ENCODE measurements around the gene TFAP2B.
A peak's percentile ranks its signal among the peaks of the same experiment; 100 is the strongest.

TFAP2B gene

DNA sequence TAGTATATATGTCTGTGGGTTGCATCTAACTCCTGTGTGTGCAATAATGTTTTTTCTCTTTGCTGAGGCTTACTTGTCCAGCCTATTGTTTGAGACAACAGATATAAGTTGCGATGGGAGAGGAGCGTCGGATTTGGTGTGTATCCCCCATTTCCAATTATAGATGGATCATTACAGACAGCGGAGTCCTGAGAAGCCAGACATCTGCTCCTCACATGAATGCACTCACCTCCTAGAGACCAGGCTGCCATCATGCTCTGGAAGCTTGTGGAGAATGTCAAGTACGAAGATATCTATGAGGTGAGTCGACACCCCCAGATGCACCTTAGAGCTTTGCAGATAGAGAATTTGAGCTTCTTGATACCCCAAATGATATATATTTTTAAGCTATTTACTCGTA, at the start of gene TFAP2B:
Gene TFAP2B, plus strand, starts transcription at position 199 of the 400 bp plus-strand sequence. Its CDS starts 21 bp downstream, at position 220.
- DNase-seq: no peak

DNA sequence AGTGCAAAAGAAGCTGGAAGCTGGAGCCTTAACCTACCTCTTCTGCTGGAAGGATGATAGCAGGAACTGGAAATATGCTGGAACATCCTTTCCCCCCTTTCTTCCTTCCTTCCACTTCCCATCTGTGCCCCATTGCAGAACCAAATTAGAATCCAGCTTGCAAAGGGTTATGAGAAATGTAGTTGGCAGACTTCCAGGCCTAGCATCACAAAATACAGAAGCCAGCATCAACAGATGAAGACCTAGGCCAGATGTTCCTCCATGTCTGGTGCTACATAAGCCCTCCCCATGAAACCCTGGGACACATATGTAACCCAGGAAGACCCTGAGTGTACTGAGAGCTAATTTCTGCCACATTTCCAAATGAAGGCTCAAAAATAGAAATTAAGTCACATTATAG, 40.0 kb upstream of the TFAP2B start:
- no peak for DNase-seq

- DNase-seq: no peak
Observed at GRCh38 chr6:50780382-50780781, 38.3 kb upstream of the TFAP2B start.

GRCh38 chr6:50785921-50786320, 32.8 kb upstream of the TFAP2B start:
- DNase-seq: no peak

DNA sequence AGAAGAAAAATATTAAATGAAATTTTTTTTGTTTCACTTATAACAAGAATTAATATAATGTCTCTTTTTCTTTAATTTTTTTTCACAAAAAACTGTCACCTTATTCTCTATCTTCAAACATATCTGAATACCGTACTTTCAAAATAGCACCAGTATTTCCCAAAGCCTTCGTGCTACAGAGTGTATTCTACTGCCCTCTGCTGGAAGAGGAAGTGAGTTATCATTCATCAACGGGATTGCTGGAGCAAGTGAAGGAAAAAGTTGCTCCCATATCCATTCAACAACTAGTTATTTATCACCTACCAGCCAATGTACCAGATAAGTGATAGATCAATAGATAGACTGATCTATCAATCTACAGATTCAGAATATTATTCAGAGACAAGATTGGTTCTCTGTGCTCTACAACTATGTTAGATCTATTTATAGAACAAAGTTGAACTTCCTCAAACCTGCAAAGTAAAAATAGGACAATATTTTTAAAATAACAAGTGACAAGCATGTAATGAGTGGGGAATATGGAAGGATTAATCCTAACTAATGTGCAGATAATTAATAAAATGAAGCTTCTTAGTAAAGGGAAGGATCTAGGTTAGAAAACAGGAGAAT, 26.7 kb upstream of the TFAP2B start:
- peak; percentile 22 for DNase-seq

GRCh38 chr6:50792771-50793170, 25.9 kb upstream of the TFAP2B start:
- no peak for DNase-seq

DNA sequence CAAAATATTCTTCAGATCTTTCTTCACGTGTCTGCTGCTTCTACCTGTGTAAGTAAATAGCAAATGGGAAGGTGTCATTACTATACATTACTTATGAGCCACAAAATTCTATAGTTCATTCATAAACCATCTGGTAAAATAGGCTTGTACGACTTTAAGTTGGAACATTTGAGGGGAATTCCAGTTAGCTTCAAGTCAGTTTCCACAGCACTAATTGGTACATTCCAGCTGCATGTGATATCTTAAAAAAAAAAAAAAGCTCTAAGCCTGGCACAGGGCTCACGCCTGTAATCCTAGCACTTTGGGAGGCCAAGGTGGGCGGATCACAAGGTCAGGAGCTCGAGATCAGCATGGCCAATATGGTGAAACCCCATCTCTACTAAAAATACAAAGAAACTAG, 23.1 kb upstream of the TFAP2B start:
- DNase-seq: no peak

- DNase-seq: no peak
Observed at GRCh38 chr6:50804283-50804682, 14.4 kb upstream of the TFAP2B start.

DNA sequence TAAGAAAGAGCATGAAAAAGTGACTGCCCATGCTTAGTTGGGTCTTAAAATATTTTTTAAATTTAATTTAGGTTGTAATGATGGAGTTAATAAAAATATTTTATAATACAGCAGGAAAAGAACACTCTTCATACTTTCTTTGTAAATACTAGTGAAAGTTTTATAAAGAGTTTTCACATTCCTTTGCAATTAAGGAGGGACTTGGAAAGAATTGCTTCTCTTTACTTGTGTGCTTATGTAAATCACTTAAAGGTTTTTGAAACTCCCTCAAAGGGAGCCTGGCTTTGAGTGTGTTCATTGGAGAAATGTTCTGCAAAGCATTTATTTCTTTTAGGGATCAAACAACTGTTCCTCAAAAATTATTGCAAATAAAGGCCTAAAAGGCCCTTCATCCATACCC, 11.6 kb upstream of the TFAP2B start:
- DNase-seq: no peak

DNA sequence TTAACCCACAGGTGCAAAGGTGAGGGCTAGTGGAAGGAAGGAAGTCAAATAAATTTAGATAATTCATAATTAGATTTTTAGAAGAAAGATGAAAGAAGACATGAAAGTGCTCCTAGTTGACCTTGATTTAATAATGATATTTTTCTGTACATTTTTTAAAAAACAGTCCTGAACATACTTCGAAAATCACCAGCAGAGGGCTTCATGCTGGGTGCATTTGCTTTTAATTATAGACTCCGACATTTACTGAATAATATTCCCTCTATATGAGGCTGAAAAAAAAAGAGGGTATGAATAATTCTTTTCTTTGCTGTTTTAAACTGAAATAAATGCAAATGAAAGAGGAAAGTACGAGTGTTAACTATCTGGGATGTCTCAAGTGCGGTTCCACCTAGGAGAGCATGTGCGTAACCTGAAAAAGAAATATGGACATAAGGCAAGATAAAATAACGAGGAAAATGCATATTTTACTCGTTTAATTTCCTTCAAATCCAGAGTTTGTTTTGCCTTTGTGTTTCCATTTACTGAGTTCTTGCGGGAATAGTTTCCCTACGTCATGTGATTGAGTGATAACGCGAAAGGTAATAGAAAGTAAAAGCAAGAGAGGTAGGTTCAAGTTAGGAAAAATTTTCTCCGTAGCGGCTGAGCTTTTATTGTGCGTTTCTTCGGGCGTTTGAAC, 3.1 kb upstream of the TFAP2B start:
- DNase-seq: peak; percentile 13

DNA sequence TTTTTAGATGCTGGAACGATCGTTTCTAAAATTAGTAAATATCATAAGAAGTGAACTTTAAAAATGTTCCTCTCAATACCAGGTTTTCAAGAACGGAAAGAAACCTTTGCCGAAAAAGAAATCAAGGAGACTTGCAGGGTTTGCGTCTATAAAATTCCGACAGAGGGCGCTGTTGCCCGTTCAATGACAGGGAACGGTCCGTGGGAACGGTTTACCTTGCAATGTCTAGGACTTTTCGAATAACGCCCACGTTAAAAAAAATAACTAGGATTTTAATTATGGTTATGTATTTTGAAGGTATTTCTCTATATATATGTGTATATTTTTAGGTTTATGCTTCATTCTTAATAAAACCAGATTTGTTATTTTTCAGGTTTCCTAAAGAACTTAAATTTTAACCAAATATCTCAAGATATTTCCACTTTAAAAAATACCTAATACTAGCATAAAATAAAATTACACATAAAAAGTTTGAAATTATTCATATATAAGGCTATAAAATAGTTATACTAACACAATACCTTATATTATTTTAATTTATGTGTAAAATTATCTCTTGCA, 2.5 kb upstream of the TFAP2B start:
- DNase-seq: peak; percentile 60

GRCh38 chr6:50816947-50817645, 1.6 kb upstream of the TFAP2B start:
- DNase-seq: no peak

- no peak for DNase-seq
Observed at GRCh38 chr6:50817646-50817950, 1.1 kb upstream of the TFAP2B start.

DNA sequence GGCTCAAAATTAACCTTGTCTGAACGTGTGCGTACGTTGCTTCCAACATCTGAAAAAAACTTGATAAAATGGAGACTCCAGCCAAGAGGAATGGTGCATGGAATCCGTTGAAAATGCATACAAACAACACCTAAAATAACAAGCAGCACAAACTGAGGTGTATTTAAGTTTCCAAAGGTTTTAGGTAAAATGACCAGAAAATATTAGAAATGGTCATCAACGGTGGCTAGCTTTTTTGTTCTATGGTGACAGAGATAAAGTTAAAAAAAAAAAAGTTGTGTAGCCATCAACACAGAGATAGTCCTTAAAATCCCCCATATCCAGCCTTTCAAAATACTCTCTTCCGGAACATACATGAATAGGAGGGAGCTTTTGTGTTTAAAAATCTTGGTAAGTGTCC, 651 bp upstream of the TFAP2B start:
- no peak for DNase-seq

DNA sequence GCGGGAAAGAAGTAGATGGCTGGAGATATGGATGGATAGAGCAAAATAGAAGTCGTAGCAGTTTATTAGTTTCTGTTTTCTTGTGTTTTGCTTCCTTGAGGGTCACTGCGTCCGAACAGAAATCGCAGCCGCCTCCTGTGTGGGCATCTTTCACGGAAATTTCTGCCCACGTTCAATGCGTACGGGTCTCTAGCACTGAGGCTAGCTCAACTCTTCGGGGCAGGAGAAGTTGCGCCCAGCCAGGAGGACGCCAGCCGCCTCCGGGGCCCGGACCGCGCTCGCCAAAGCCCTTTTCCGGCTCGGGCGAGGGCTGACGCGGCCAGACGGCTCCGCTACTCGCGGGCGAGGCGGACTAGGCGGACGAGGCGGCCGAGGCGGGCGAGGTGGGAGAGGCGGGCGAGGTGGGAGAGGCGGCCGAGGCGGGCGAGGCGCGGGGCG, 814 bp downstream of the TFAP2B start:
- no peak for DNase-seq

- DNase-seq: no peak
Observed at GRCh38 chr6:50819904-50820868, 1.5 kb downstream of the TFAP2B start.

DNA sequence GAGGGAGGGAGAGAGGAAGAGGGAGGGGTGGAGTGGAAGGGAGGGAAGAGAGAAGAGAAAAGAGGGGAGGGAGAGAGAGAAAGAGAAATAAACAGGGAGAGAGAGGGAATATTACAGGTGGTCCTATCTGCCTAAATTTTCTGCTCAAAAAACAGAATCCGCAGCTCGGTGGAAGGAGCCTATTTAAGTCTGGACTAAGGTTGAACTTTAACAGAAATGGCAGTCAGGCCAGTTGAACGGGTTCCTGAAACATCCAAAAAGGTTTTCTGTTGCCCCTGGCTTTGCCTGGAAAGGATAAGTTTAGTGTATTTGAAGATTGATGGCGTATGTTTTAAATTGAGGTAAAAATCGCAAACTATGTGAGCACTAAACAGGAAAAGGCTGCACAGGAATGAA, 2.2 kb downstream of the TFAP2B start:
- no peak for DNase-seq

GRCh38 chr6:50821441-50822077, 2.9 kb downstream of the TFAP2B start:
- no peak for DNase-seq

- DNase-seq: no peak
Observed at GRCh38 chr6:50822078-50822476, 3.4 kb downstream of the TFAP2B start.

- no peak for DNase-seq
Observed at GRCh38 chr6:50823094-50823920, 4.6 kb downstream of the TFAP2B start.

DNA sequence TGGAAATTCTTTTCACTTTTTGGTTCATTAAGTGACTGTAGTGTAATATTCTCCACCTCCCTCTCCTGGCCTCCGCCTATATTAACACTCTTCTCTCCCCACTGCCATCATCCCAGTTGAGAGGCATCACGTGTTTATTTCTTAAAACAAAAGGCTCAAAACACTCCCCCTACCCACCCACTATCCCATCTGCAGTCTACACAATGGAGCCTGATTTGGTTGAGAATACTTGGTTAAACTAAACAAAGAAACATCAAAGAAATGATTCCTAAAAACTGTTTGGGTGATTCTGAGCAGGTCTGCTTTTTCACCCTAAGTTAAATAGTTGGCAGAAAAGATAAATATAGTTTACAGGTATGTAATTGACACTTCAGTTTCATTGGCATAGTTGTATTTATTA, 5.9 kb downstream of the TFAP2B start:
- no peak for DNase-seq

All from fibroblast of upper back skin (primary cell).